ENCODE results near the gene PCDHGB5. TPM values are rescaled to one million over a fixed set of nuclear protein-coding genes. Genes with fewer than 3 reads are reported as not detected.
"Not testable (repeated sequence)": the region's sequence is repeated elsewhere in the genome, so short reads cannot be mapped to it uniquely, and the experiment has no call there.

The PCDHGB5 gene
- polyA plus RNA-seq, 1 donor from 2014 or later: 0.17 TPM

DNA sequence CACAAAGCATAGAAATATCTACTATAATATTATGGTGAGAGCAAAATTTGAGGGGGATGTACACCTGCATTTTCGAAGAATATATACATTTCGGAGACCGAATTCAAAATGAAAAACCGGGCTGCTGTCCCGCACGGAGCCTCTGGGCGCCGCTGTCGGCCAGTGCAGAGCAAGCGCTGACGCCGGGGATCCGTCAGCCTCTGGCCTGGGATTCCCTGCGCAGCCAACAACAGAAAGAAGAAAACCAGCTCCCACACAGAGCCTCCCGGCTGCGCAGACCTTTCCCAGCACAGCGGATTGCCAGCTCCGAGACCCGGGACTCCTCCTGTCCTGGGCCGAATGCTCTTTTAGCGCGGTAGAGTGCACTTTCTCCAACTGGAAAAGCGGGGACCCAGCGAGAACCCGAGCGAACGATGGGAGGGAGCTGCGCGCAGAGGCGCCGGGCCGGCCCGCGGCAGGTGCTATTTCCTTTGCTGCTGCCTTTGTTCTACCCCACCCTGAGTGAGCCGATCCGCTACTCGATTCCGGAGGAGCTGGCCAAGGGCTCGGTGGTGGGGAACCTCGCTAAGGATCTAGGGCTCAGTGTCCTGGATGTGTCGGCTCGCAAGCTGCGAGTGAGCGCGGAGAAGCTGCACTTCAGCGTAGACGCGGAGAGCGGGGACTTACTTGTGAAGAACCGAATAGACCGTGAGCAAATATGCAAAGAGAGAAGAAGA lies 10.2 kb downstream of the PCDHGB5 start, which contains the start of gene PCDHGB6:
Gene PCDHGB6 (plus strand): TSS at position 232 of the 716 bp plus-strand sequence. CDS start 182 bp downstream, at position 414.
- TF ChIP-seq RAD21 (conservative IDR thresholded peaks at IDR 0.05) (peak; percentile 88), POLR2AphosphoS5 (IDR thresholded peaks at IDR 0.05) (peak; percentile 50), SMC3 (conservative IDR thresholded peaks at IDR 0.05; ENCODE audit: poor library complexity) (peak; percentile 80), TAF1 (IDR thresholded peaks at IDR 0.05; ENCODE audit: low read depth) (peak; percentile 33)
- TF ChIP-seq, protein P1, sequence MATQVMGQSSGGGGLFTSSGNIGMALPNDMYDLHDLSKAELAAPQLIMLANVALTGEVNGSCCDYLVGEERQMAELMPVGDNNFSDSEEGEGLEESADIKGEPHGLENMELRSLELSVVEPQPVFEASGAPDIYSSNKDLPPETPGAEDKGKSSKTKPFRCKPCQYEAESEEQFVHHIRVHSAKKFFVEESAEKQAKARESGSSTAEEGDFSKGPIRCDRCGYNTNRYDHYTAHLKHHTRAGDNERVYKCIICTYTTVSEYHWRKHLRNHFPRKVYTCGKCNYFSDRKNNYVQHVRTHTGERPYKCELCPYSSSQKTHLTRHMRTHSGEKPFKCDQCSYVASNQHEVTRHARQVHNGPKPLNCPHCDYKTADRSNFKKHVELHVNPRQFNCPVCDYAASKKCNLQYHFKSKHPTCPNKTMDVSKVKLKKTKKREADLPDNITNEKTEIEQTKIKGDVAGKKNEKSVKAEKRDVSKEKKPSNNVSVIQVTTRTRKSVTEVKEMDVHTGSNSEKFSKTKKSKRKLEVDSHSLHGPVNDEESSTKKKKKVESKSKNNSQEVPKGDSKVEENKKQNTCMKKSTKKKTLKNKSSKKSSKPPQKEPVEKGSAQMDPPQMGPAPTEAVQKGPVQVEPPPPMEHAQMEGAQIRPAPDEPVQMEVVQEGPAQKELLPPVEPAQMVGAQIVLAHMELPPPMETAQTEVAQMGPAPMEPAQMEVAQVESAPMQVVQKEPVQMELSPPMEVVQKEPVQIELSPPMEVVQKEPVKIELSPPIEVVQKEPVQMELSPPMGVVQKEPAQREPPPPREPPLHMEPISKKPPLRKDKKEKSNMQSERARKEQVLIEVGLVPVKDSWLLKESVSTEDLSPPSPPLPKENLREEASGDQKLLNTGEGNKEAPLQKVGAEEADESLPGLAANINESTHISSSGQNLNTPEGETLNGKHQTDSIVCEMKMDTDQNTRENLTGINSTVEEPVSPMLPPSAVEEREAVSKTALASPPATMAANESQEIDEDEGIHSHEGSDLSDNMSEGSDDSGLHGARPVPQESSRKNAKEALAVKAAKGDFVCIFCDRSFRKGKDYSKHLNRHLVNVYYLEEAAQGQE (IDR thresholded peaks at IDR 0.05; ENCODE audit: borderline replicate concordance): peak; percentile 78
- TF ChIP-seq, protein P2, sequence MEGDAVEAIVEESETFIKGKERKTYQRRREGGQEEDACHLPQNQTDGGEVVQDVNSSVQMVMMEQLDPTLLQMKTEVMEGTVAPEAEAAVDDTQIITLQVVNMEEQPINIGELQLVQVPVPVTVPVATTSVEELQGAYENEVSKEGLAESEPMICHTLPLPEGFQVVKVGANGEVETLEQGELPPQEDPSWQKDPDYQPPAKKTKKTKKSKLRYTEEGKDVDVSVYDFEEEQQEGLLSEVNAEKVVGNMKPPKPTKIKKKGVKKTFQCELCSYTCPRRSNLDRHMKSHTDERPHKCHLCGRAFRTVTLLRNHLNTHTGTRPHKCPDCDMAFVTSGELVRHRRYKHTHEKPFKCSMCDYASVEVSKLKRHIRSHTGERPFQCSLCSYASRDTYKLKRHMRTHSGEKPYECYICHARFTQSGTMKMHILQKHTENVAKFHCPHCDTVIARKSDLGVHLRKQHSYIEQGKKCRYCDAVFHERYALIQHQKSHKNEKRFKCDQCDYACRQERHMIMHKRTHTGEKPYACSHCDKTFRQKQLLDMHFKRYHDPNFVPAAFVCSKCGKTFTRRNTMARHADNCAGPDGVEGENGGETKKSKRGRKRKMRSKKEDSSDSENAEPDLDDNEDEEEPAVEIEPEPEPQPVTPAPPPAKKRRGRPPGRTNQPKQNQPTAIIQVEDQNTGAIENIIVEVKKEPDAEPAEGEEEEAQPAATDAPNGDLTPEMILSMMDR (IDR thresholded peaks at IDR 0.05; ENCODE audit: poor library complexity, severe bottlenecking): peak; percentile 86
- Histone ChIP-seq H2AFZ (ENCODE audit: low read depth, low read length) (peak within 1 kb of the TSS; percentile 25), H3K4me3 (ENCODE audit: low read length) (peak within 1 kb of the TSS; percentile 66), H3K4me2 (ENCODE audit: low read length) (peak within 1 kb of the TSS; percentile 48), H3K36me3 (ENCODE audit: insufficient read depth, low read length) (peaks cover 31% of the 10 kb centered on the region), H3K9me3 (ENCODE audit: low read length) (peaks cover 44% of the 10 kb centered on the region), H3K79me2 (replicated peaks; ENCODE audit: insufficient read depth, low read length) (peaks cover 29% of the 10 kb centered on the region), H3K27ac (ENCODE audit: low read length) (peak within 1 kb of the TSS; percentile 86), H3K9ac (ENCODE audit: low read length) (peak within 1 kb of the TSS; percentile 71)
- not testable (repeated sequence) for H3K27me3 ChIP-seq (ENCODE audit: insufficient read depth, low read depth, low read length); H4K20me1 ChIP-seq (ENCODE audit: insufficient read depth); H3K9me2 ChIP-seq (ENCODE audit: insufficient read depth, low read length); H3F3A ChIP-seq (ENCODE audit: insufficient read depth, low read length, poor library complexity, severe bottlenecking)

DNA sequence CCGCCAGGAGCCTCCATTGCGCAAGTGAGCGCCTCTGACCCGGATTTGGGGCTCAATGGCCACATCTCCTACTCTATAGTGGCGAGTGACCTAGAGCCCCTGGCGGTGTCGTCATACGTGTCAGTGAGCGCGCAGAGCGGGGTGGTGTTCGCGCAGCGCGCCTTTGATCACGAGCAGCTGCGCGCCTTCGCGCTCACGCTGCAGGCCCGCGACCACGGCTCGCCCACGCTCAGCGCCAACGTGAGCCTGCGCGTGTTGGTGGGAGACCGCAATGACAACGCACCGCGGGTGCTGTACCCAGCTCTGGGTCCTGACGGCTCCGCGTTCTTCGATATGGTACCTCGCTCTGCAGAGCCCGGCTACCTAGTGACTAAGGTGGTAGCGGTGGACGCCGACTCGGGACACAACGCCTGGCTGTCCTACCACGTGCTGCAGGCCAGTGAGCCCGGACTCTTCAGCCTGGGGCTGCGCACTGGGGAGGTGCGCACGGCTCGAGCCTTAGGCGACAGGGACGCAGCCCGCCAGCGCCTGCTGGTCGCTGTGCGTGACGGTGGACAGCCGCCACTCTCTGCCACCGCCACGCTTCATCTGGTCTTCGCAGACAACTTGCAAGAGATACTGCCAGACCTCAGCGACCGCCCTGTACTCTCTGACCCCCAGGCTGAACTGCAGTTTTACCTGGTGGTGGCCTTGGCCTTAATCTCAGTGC lies 12.0 kb downstream of the PCDHGB5 start:
- H3K9me2 ChIP-seq (ENCODE audit: insufficient read depth, low read length): no peaks in the 10 kb centered on the region
- H3K9me3 ChIP-seq (ENCODE audit: low read length): peaks cover 53% of the 10 kb centered on the region
- H3K36me3 ChIP-seq (ENCODE audit: insufficient read depth, low read length): peaks cover 49% of the 10 kb centered on the region
- H3K4me3 ChIP-seq (ENCODE audit: low read length): peak overlapping the region; percentile 66
- H3K79me2 ChIP-seq (replicated peaks; ENCODE audit: insufficient read depth, low read length): peaks cover 44% of the 10 kb centered on the region
- no peaks in the 10 kb centered on the region for H4K20me1 ChIP-seq (ENCODE audit: insufficient read depth)
- H2AFZ ChIP-seq (ENCODE audit: low read depth, low read length): no peak overlapping the region
- no peak overlapping the region for H3K27ac ChIP-seq (ENCODE audit: low read length)
- H3K4me2 ChIP-seq (ENCODE audit: low read length): no peak overlapping the region
- TF ChIP-seq, protein P1 (IDR thresholded peaks at IDR 0.05; ENCODE audit: borderline replicate concordance): no peak
- TF ChIP-seq EZH2 (IDR thresholded peaks at IDR 0.05; ENCODE audit: borderline replicate concordance, insufficient read depth, low read length, poor library complexity, severe bottlenecking): no peak
- no peak for TF ChIP-seq POLR2AphosphoS5 (IDR thresholded peaks at IDR 0.05)
- H3F3A ChIP-seq (ENCODE audit: insufficient read depth, low read length, poor library complexity, severe bottlenecking): peaks cover 9% of the 10 kb centered on the region
- H3K9ac ChIP-seq (ENCODE audit: low read length): no peak overlapping the region
- H3K27me3 ChIP-seq (ENCODE audit: insufficient read depth, low read depth, low read length): no peaks in the 10 kb centered on the region

Measured in neural cell (in vitro differentiated cells).